Gastrocnemius medialis (tissue), 4 donors: ENCODE data around the gene FARS2. TPM values are rescaled to one million over a fixed set of nuclear protein-coding genes. Genes with fewer than 3 reads are reported as not detected.

Experiments used
- ATAC-seq, 2 donors: fragments of 150-250 bp; one replicate each; pipeline ENCODE4 v1.9.1; 2016
- DNase-seq, 2 donors: peaks; one replicate each; pipeline ENCODE4 v3.0.0-alpha.2; 2019
- H3K27ac ChIP-seq, 4 donors: fragments of 200-600 bp; sonication (generic); 1 replicate in 1 of 4; 2 replicates in 3 of 4; pipeline ENCODE4 v1.5.1; 2016 to 2018; ENCODE audit warnings: mild to moderate bottlenecking in 2 of 4, moderate library complexity in 1 of 4
- H3K27me3 ChIP-seq, 3 donors: fragments of 200-600 bp; sonication (generic) in 2 of 3; 1 replicate in 1 of 3; 2 replicates in 2 of 3; pipeline versions ENCODE4 v1.5.1 to v1.6.0; 2016 to 2019; ENCODE audit warnings: mild to moderate bottlenecking in 1 of 3, moderate library complexity in 1 of 3
- H3K36me3 ChIP-seq, 2 donors: fragments of 200-600 bp; sonication (generic) in 1 of 2; one replicate each; pipeline ENCODE4 v1.5.1; 2017 to 2018
- H3K4me1 ChIP-seq, 2 donors: fragments of 200-600 bp; sonication (generic) in 1 of 2; one replicate each; pipeline ENCODE4 v1.5.1; 2016 to 2017; ENCODE audit warnings: mild to moderate bottlenecking in 2 of 2
- H3K4me3 ChIP-seq, 4 donors: fragments of 200-600 bp; sonication (generic) in 3 of 4; 1 replicate in 1 of 4; 2 replicates in 3 of 4; pipeline ENCODE4 v1.5.1; 2016 to 2019; ENCODE audit warnings: mild to moderate bottlenecking in 2 of 4
- H3K9me3 ChIP-seq, 3 donors: fragments of 200-600 bp; sonication (generic) in 2 of 3; 1 replicate in 1 of 3; 2 replicates in 2 of 3; pipeline ENCODE4 v1.5.1; 2016 to 2019
- POLR2A ChIP-seq, 2 donors: fragments of 450-650 bp; IDR thresholded peaks; one replicate each; pipeline ENCODE4 v1.6.1; 2017; ENCODE audit warnings: antibody characterized with exemption in 2 of 2, mild to moderate bottlenecking in 2 of 2, moderate library complexity in 2 of 2
- in situ Hi-C, 4 donors: fragments of 200-750 bp; cut with MboI; loops; one replicate each; pipeline versions ENCODE4 v1.15.0 to v1.8.0; 2017; ENCODE audit warnings: low sequenced_read_pairs in 4 of 4
- intact Hi-C: fragments of 100-400 bp; cut with DNase I; formaldehyde crosslinking; loops from one replicate; pipeline ENCODE4 v1.15.1; 2023; ENCODE audit warnings: low total_unique reads
- total RNA-seq, 4 donors: library from RNA; depleted of rRNA; stranded (reverse); fragments of >200 nt; gene quantifications; one replicate each; pipeline versions ENCODE4 v1.1.0 to v1.2.3, GENCODE V29; 2016
- TF ChIP-seq, protein P1 (sequence below), 5 experiments: fragments of 450-650 bp in 3 of 5; fragments of 200-600 bp in 2 of 5; sonication (generic) in 2 of 5; IDR thresholded peaks in 4 of 5; conservative IDR thresholded peaks in 1 of 5; 1 replicate in 4 of 5; 2 replicates in 1 of 5; pipeline ENCODE4 v1.5.1; 2016 to 2019; ENCODE audit warnings: antibody characterized with exemption in 5 of 5, mild to moderate bottlenecking in 3 of 5, moderate library complexity in 3 of 5

FARS2 gene
- total RNA-seq, 4 donors from 2014 or later = 13.6 to 24.0 (median 15.8) TPM

DNA sequence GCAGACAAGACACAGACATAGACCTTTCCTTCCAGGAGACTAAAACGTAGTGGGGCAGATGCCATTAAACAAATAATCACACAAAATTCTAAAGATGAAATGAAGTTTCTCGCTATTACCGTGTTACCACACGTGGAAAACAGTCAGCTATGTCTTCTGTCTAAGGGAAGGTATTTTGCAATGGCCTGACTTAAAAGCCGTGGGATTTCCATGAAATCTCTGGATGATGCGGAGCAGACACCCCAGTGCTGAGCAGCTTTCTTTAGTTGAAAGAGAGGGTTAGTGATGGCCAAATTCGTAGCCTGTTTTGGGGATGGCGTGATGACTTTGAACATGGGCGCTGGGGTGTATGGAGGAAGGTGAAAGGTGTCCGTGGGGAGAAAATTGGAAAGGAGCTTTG lies 463.6 kb downstream of the FARS2 start:
- H3K36me3 ChIP-seq = no peaks in the 10 kb centered on the region
- no peaks in the 10 kb centered on the region for H3K27me3 ChIP-seq
- no peaks in the 10 kb centered on the region for H3K9me3 ChIP-seq
- H3K4me1 ChIP-seq = no peaks in the 10 kb centered on the region
- no peak overlapping the region for H3K4me3 ChIP-seq
- intact Hi-C loops = no loop called here
- in situ Hi-C loops = no loop called here
- DNase-seq (no peak), ATAC-seq (no peak)
- no peak for TF ChIP-seq POLR2A (IDR thresholded peaks at IDR 0.05)
- TF ChIP-seq, protein P1, sequence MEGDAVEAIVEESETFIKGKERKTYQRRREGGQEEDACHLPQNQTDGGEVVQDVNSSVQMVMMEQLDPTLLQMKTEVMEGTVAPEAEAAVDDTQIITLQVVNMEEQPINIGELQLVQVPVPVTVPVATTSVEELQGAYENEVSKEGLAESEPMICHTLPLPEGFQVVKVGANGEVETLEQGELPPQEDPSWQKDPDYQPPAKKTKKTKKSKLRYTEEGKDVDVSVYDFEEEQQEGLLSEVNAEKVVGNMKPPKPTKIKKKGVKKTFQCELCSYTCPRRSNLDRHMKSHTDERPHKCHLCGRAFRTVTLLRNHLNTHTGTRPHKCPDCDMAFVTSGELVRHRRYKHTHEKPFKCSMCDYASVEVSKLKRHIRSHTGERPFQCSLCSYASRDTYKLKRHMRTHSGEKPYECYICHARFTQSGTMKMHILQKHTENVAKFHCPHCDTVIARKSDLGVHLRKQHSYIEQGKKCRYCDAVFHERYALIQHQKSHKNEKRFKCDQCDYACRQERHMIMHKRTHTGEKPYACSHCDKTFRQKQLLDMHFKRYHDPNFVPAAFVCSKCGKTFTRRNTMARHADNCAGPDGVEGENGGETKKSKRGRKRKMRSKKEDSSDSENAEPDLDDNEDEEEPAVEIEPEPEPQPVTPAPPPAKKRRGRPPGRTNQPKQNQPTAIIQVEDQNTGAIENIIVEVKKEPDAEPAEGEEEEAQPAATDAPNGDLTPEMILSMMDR (IDR thresholded peaks at IDR 0.05 in 4 of 5, conservative IDR thresholded peaks at IDR 0.05 in 1 of 5) = no peak
- no peak overlapping the region for H3K27ac ChIP-seq

DNA sequence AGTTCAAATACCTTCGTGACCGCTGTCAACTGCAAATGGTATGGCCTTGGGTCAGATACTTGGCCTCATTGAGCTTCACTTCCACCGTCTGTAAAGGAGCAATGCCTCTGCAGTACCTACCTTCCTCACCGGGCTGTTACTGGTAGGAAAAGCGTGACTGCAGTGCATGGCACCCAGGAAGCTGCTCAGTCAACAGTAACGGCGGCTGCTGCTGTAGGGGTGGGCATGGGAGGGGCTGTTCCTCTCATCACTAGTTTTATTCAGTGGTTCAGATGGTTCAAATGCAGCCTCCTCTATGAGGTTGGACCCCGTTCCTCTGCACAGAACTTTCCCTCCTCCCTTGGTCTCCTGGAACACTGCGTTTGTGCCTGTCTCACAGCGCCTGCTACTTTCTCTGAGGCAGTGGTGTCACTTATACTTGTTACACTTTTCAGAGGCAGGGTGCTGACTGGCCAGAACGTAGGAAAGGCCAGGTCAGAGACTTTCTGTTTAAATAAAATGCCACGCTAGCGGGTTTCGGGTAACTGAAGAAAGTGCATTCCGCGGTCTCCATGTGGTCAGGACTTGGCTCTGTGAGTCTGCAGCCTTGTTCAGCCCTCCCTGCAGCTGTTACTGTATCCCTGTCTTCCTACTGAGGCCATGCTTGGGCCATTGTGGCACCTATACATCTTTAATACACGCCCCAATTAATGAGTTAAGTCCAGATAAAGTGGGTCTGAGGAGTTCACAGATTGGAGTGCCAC lies 465.8 kb downstream of the FARS2 start:
- Histone ChIP-seq H3K4me1 (no peaks in the 10 kb centered on the region), H3K9me3 (no peaks in the 10 kb centered on the region), H3K4me3 (no peak overlapping the region), H3K27ac (no peak overlapping the region), H3K27me3 (no peaks in the 10 kb centered on the region), H3K36me3 (no peaks in the 10 kb centered on the region)
- in situ Hi-C loops = no loop called here
- no peak for TF ChIP-seq POLR2A (IDR thresholded peaks at IDR 0.05)
- TF ChIP-seq, protein P1 (IDR thresholded peaks at IDR 0.05 in 4 of 5, conservative IDR thresholded peaks at IDR 0.05 in 1 of 5) = no peak
- peak; percentile 30 to 41 for ATAC-seq
- DNase-seq = no peak
- intact Hi-C loops = no loop called here

DNA sequence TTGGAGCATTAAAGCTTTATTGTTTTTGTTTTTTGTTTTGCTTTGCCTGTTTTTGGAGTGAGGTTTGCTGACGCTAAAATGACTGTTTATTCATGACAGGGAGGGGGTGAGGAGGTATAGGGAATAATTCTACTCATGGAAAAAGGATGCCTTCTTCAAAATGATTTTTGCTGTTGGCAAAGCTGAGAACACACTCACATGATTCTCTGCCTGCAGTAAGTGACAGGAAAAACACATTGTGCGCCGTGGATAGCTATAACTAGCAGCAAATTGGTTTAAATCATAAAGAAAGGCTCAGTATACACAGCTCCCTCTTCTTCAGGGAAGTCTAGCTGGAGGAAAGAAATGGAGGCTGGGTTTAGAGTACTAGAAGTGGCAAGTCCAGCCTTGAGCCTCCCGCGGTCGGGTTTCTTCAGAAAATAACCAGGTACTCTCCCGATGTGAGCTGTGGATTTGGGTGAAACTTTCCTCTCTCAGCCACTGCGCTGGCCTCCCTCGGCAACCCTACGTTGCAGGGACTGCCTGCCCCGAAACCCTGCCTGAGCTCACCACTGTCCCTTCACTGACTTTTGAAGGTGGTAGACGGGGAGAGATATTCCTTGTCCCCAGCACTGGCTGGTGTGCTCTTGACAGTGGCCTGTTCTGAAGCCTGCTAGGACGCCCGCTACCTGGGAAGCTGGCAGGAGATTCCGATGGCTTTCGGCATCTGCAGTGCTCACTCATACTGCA lies 467.2 kb downstream of the FARS2 start:
- TF ChIP-seq, protein P1 (IDR thresholded peaks at IDR 0.05 in 4 of 5, conservative IDR thresholded peaks at IDR 0.05 in 1 of 5) = no peak
- no peak for TF ChIP-seq POLR2A (IDR thresholded peaks at IDR 0.05)
- H3K9me3 ChIP-seq = no peaks in the 10 kb centered on the region
- in situ Hi-C loops = no loop called here
- H3K36me3 ChIP-seq = no peaks in the 10 kb centered on the region
- no peaks in the 10 kb centered on the region for H3K4me1 ChIP-seq
- DNase-seq (no peak), ATAC-seq (no peak)
- H3K4me3 ChIP-seq = no peak overlapping the region
- H3K27ac ChIP-seq = no peak overlapping the region
- no peaks in the 10 kb centered on the region for H3K27me3 ChIP-seq
- intact Hi-C loops = no loop called here

DNA sequence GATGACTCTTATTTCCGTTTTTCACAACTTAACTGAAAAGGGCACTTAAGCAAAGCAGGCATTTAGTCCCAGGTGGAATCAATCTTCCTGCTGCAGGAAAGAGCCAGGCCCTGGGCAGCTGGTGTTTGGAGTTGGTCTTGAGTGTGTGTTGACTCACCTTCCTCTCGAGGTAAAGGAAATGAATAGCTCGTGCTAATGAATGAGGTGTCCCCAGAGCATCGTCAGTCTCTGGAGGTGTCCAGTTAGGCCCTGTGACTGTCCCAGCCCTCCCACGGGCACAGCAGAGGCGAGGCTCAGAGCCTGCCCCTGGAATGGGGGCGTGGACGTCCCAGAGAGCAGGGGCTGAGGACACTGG lies 467.7 kb downstream of the FARS2 start:
- no peak for TF ChIP-seq POLR2A (IDR thresholded peaks at IDR 0.05)
- TF ChIP-seq, protein P1 (IDR thresholded peaks at IDR 0.05 in 4 of 5, conservative IDR thresholded peaks at IDR 0.05 in 1 of 5) = no peak
- in situ Hi-C loops (no loop called here), intact Hi-C loops (no loop called here)
- Histone ChIP-seq H3K36me3 (no peaks in the 10 kb centered on the region), H3K4me3 (no peak overlapping the region), H3K27ac (no peak overlapping the region), H3K27me3 (no peaks in the 10 kb centered on the region), H3K4me1 (no peaks in the 10 kb centered on the region), H3K9me3 (no peaks in the 10 kb centered on the region)
- DNase-seq (no peak), ATAC-seq (no peak)
